HG03565 (cell line): Measurements from ENCODE around the gene FOLR2.

Source experiments
- ATAC-seq: cut with Tn5 transposase; IDR thresholded peaks from one replicate; pipeline ENCODE4 v1.9.1; 2021; ENCODE audit warnings: mild to moderate bottlenecking, moderate library complexity; ENCODE audit not compliant: unreplicated experiment

FOLR2 gene

GRCh38 chr11:72239849-72240460 lies 23.4 kb downstream of the FOLR2 start:
- ATAC-seq: no peak

GRCh38 chr11:72240461-72241290 lies 24.1 kb downstream of the FOLR2 start:
- ATAC-seq: no peak

GRCh38 chr11:72241291-72241781 lies 24.7 kb downstream of the FOLR2 start:
- no peak for ATAC-seq

GRCh38 chr11:72242141-72242540 lies 25.5 kb downstream of the FOLR2 start:
- no peak for ATAC-seq

- ATAC-seq: no peak
Observed at GRCh38 chr11:72243173-72244059, 26.8 kb downstream of the FOLR2 start.

- ATAC-seq: no peak
Observed at GRCh38 chr11:72244060-72244360, 27.4 kb downstream of the FOLR2 start, which contains the start of gene PHOX2A. Gene PHOX2A (minus strand): TSS chr11:72244176. CDS start chr11:72244004, 172 bp downstream.

GRCh38 chr11:72244361-72245262 lies 28.0 kb downstream of the FOLR2 start:
- ATAC-seq: no peak

GRCh38 chr11:72245263-72245816 lies 28.7 kb downstream of the FOLR2 start:
- ATAC-seq: no peak

GRCh38 chr11:72247584-72247983 lies 31.0 kb downstream of the FOLR2 start:
- ATAC-seq: no peak

- ATAC-seq: no peak
Observed at GRCh38 chr11:72249961-72250360, 33.4 kb downstream of the FOLR2 start.

- ATAC-seq: no peak
Observed at GRCh38 chr11:72250661-72251464, 34.3 kb downstream of the FOLR2 start.

- no peak for ATAC-seq
Observed at GRCh38 chr11:72251614-72252013, 35.0 kb downstream of the FOLR2 start.

- no peak for ATAC-seq
Observed at GRCh38 chr11:72253392-72253791, 36.8 kb downstream of the FOLR2 start.

- ATAC-seq: no peak
Observed at GRCh38 chr11:72254299-72254993, 37.9 kb downstream of the FOLR2 start.

- ATAC-seq: no peak
Observed at GRCh38 chr11:72257570-72257969, 41.0 kb downstream of the FOLR2 start.

GRCh38 chr11:72259490-72259889 lies 42.9 kb downstream of the FOLR2 start:
- ATAC-seq: no peak

GRCh38 chr11:72260574-72260973 lies 44.0 kb downstream of the FOLR2 start:
- no peak for ATAC-seq

- ATAC-seq: no peak
Observed at GRCh38 chr11:72263361-72263760, 46.8 kb downstream of the FOLR2 start.

- no peak for ATAC-seq
Observed at GRCh38 chr11:72265951-72266350, 49.4 kb downstream of the FOLR2 start.
